GM19372 (cell line): ENCODE data around the gene CEP295NL.
"Not testable (repeated sequence)": the region's sequence is repeated elsewhere in the genome, so short reads cannot be mapped to it uniquely, and the experiment has no call there.

Source experiments
- ATAC-seq: cut with Tn5 transposase; IDR thresholded peaks from one replicate; pipeline ENCODE4 v1.9.1; 2021; ENCODE audit warnings: mild to moderate bottlenecking, low read depth, moderate library complexity; ENCODE audit not compliant: unreplicated experiment

Gene CEP295NL

GRCh38 chr17:78929908-78930775 lies 27.1 kb upstream of the CEP295NL start:
- ATAC-seq = no peak

GRCh38 chr17:78925662-78926555 lies 22.9 kb upstream of the CEP295NL start:
- ATAC-seq = no peak

- ATAC-seq = no peak
Observed at GRCh38 chr17:78925234-78925633, 22.2 kb upstream of the CEP295NL start, which contains the start of gene TIMP2. Gene TIMP2, minus strand, starts transcription at chr17:78925387. Its CDS starts 299 bp downstream, at chr17:78925088.

GRCh38 chr17:78924481-78925151 lies 21.6 kb upstream of the CEP295NL start:
- ATAC-seq = no peak

- no peak for ATAC-seq
Observed at GRCh38 chr17:78923660-78924453, 20.9 kb upstream of the CEP295NL start.

- no peak for ATAC-seq
Observed at GRCh38 chr17:78922816-78923498, 20.0 kb upstream of the CEP295NL start.

GRCh38 chr17:78921437-78921971 lies 18.5 kb upstream of the CEP295NL start:
- ATAC-seq = no peak

- no peak for ATAC-seq
Observed at GRCh38 chr17:78920528-78920927, 17.5 kb upstream of the CEP295NL start.

GRCh38 chr17:78919861-78920450 lies 17.0 kb upstream of the CEP295NL start:
- ATAC-seq = no peak

- no peak for ATAC-seq
Observed at GRCh38 chr17:78918979-78919378, 16.0 kb upstream of the CEP295NL start.

GRCh38 chr17:78917451-78918275 lies 14.7 kb upstream of the CEP295NL start:
- ATAC-seq = no peak

GRCh38 chr17:78915872-78916632 lies 13.1 kb upstream of the CEP295NL start:
- ATAC-seq = no peak

- no peak for ATAC-seq
Observed at GRCh38 chr17:78913115-78913514, 10.1 kb upstream of the CEP295NL start.

GRCh38 chr17:78912082-78912481 lies 9.1 kb upstream of the CEP295NL start:
- no peak for ATAC-seq

- ATAC-seq = not testable (repeated sequence)
Observed at GRCh38 chr17:78911543-78911942, 8.5 kb upstream of the CEP295NL start.

GRCh38 chr17:78910497-78911284 lies 7.7 kb upstream of the CEP295NL start:
- ATAC-seq = no peak
